Hepatocyte (in vitro differentiated cells): Measurements from ENCODE around the gene OLIG1. TPM values are rescaled to one million over a fixed set of nuclear protein-coding genes. Genes with fewer than 3 reads are reported as not detected.

ENCODE experiments used
- DNase-seq: peaks from one replicate; pipeline ENCODE4 v3.0.0-alpha.2; 2016; ENCODE audit warnings: low spot score
- H2AFZ ChIP-seq: fragments of 200-600 bp; sonication (generic); 2 replicates; pipeline ENCODE4 v1.6.0; 2016; ENCODE audit warnings: antibody characterized with exemption, mild to moderate bottlenecking
- H3K27ac ChIP-seq: fragments of 200-600 bp; sonication (generic); 2 replicates; pipeline ENCODE4 v1.5.1; 2016; ENCODE audit warnings: mild to moderate bottlenecking
- H3K27me3 ChIP-seq: fragments of 200-600 bp; sonication (generic); 2 replicates; pipeline ENCODE4 v1.6.1; 2016
- H3K36me3 ChIP-seq: fragments of 200-600 bp; sonication (generic); replicated peaks from 2 replicates; pipeline ENCODE4 v1.5.1; 2016; ENCODE audit warnings: low read depth; ENCODE audit not compliant: insufficient read depth
- H3K4me1 ChIP-seq: fragments of 200-600 bp; sonication (generic); 2 replicates; pipeline ENCODE4 v1.5.1; 2016; ENCODE audit warnings: mild to moderate bottlenecking, moderate library complexity; ENCODE audit not compliant: insufficient read depth
- H3K4me2 ChIP-seq: fragments of 200-600 bp; sonication (generic); 2 replicates; pipeline ENCODE4 v1.6.0; 2016
- H3K4me3 ChIP-seq: fragments of 200-600 bp; sonication (generic); 2 replicates; pipeline ENCODE4 v1.5.1; 2016; ENCODE audit warnings: mild to moderate bottlenecking
- H3K79me2 ChIP-seq: fragments of 200-600 bp; sonication (generic); 2 replicates; pipeline ENCODE4 v1.6.0; 2017; ENCODE audit warnings: mild to moderate bottlenecking
- H3K9me2 ChIP-seq: fragments of 200-600 bp; sonication (generic); replicated peaks from 2 replicates; pipeline ENCODE4 v1.6.0; 2017; ENCODE audit warnings: mild to moderate bottlenecking; ENCODE audit not compliant: insufficient read depth
- H3K9me3 ChIP-seq: fragments of 200-600 bp; sonication (generic); 2 replicates; pipeline ENCODE4 v1.5.1; 2016; ENCODE audit warnings: low read depth, mild to moderate bottlenecking
- H4K20me1 ChIP-seq: fragments of 200-600 bp; sonication (generic); 2 replicates; pipeline ENCODE4 v1.6.0; 2016; ENCODE audit warnings: mild to moderate bottlenecking; ENCODE audit not compliant: insufficient read depth, poor library complexity, severe bottlenecking
- EZH2 ChIP-seq: fragments of 200-600 bp; sonication (generic); IDR thresholded peaks from 2 replicates; pipeline ENCODE4 v1.6.1; 2016; ENCODE audit warnings: antibody characterized with exemption, mild to moderate bottlenecking, borderline replicate concordance
- EZH2phosphoT487 ChIP-seq: fragments of 200-600 bp; sonication (generic); IDR thresholded peaks from one replicate; pipeline ENCODE4 v1.6.1; 2018; ENCODE audit warnings: antibody characterized with exemption, mild to moderate bottlenecking, low read depth, moderate library complexity; ENCODE audit not compliant: unreplicated experiment, severe bottlenecking
- WGBS: methylation state at CpG from one replicate; pipeline ENCODE4 v1.1.6; 2016; ENCODE audit warnings: low lambda C conversion rate; ENCODE audit errors: missing lambda C conversion rate; 5-methylcytosine and 5-hydroxymethylcytosine counted together
- polyA plus RNA-seq: library from polyadenylated mRNA; unstranded; fragments of >200 nt; fragmentation: Nextera tagmentation; extraction: Ambion mirVana; gene quantifications from 2 replicates; pipeline ENCODE4 v1.2.1, GENCODE V29; 2016
- total RNA-seq: library from RNA; depleted of rRNA; stranded (reverse); fragments of >200 nt; gene quantifications from 2 replicates; pipeline ENCODE4 v1.2.3, GENCODE V29; 2014
- TF ChIP-seq, protein P1 (sequence below): fragments of 200-600 bp; sonication (generic); IDR thresholded peaks from 2 replicates; pipeline ENCODE4 v1.5.1; 2016; ENCODE audit warnings: antibody characterized with exemption, mild to moderate bottlenecking; ENCODE audit not compliant: poor library complexity

OLIG1 gene
- total and polyA plus RNA-seq, 2 experiments from 2014 or later = not detected

DNA sequence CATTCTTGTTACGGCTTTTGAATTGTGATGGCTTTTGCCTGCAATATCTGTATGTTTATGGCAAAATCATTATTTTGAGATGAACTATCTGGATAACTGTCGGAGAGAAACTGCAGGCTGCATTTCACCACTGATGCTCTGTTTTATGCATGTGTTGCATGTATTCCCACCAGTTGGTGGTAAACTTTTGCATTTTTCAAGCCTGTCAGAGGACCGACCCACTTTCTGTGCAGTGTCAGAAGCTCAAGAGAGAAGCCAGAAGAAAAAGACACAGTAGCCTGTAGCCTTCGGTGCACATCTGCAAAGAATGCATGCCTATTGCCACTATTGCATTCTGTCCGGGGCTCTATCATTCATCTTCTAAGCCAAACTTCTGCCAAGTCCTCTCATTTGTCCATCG lies 41.6 kb downstream of the OLIG1 start:
- DNase-seq = no peak
- Histone ChIP-seq H3K27ac (no peak overlapping the region), H3K36me3 (no peaks in the 10 kb centered on the region), H3K4me3 (no peak overlapping the region), H3K4me2 (no peak overlapping the region), H3K4me1 (peaks cover 5% of the 10 kb centered on the region), H3K27me3 (peaks cover 75% of the 10 kb centered on the region), H2AFZ (no peak overlapping the region), H3K9me2 (no peaks in the 10 kb centered on the region), H4K20me1 (no peaks in the 10 kb centered on the region), H3K79me2 (no peaks in the 10 kb centered on the region), H3K9me3 (no peaks in the 10 kb centered on the region)
- WGBS = 81% methylated on average over 6 of the region's 6 CpGs
- TF ChIP-seq, protein P1, sequence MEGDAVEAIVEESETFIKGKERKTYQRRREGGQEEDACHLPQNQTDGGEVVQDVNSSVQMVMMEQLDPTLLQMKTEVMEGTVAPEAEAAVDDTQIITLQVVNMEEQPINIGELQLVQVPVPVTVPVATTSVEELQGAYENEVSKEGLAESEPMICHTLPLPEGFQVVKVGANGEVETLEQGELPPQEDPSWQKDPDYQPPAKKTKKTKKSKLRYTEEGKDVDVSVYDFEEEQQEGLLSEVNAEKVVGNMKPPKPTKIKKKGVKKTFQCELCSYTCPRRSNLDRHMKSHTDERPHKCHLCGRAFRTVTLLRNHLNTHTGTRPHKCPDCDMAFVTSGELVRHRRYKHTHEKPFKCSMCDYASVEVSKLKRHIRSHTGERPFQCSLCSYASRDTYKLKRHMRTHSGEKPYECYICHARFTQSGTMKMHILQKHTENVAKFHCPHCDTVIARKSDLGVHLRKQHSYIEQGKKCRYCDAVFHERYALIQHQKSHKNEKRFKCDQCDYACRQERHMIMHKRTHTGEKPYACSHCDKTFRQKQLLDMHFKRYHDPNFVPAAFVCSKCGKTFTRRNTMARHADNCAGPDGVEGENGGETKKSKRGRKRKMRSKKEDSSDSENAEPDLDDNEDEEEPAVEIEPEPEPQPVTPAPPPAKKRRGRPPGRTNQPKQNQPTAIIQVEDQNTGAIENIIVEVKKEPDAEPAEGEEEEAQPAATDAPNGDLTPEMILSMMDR = no peak
- no peak for TF ChIP-seq EZH2
- TF ChIP-seq EZH2phosphoT487 = no peak

DNA sequence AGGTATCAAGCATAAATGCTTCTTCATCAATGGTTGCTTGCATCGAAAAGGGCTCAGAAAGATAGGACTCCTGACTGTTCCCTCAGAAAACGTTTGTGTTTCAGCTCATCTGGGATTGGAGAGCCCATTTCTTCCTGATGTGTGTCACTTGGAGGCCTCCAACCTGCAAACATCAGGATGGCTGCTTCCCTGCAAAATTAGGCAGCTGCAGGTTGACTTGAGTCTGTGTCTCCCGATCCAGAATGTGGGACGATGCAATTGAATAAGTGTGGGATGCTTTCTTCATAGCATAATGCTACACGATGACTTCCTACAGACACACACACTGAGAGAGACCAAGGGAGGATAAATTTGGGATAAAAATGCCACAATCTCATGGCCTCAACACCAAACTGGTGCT lies 42.2 kb downstream of the OLIG1 start:
- no peaks in the 10 kb centered on the region for H4K20me1 ChIP-seq
- H3K79me2 ChIP-seq = no peaks in the 10 kb centered on the region
- WGBS = 74% methylated on average over 5 of the region's 5 CpGs
- H3K4me2 ChIP-seq = no peak overlapping the region
- no peak overlapping the region for H2AFZ ChIP-seq
- H3K4me3 ChIP-seq = no peak overlapping the region
- H3K9me3 ChIP-seq = no peaks in the 10 kb centered on the region
- H3K4me1 ChIP-seq = peaks cover 5% of the 10 kb centered on the region
- TF ChIP-seq EZH2phosphoT487 = no peak
- no peak for TF ChIP-seq EZH2
- TF ChIP-seq, protein P1 = no peak
- H3K9me2 ChIP-seq = no peaks in the 10 kb centered on the region
- peaks cover 75% of the 10 kb centered on the region for H3K27me3 ChIP-seq
- no peak overlapping the region for H3K27ac ChIP-seq
- H3K36me3 ChIP-seq = no peaks in the 10 kb centered on the region
- DNase-seq = no peak

DNA sequence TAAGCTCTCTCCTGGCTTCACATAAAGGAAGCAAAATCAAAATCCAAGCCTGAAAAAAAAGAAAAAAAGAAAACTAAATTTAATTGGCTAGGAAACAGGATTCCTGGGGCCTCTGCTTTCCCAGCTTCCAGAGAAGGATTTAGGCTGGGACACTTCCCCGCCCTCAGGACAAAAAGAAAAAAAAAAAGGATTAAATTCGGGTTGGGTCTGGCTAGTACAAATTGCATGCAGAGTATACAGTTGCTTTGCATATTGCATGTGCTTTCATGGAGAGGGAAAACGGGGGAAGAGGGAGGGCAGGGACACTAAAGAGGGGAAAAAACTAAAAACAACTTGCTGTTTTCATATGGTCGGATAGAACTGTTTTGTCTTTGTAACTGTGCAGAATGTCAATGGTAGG lies 42.7 kb downstream of the OLIG1 start:
- no peak overlapping the region for H3K4me2 ChIP-seq
- H3K9me2 ChIP-seq = no peaks in the 10 kb centered on the region
- H3K27ac ChIP-seq = no peak overlapping the region
- no peaks in the 10 kb centered on the region for H3K36me3 ChIP-seq
- DNase-seq = no peak
- H3K79me2 ChIP-seq = no peaks in the 10 kb centered on the region
- TF ChIP-seq EZH2phosphoT487 = no peak
- TF ChIP-seq EZH2 = no peak
- TF ChIP-seq, protein P1 = no peak
- no peak overlapping the region for H3K4me3 ChIP-seq
- no peaks in the 10 kb centered on the region for H4K20me1 ChIP-seq
- WGBS = 56% methylated on average over 4 of the region's 4 CpGs
- H2AFZ ChIP-seq = no peak overlapping the region
- H3K27me3 ChIP-seq = peaks cover 74% of the 10 kb centered on the region
- peaks cover 5% of the 10 kb centered on the region for H3K4me1 ChIP-seq
- no peaks in the 10 kb centered on the region for H3K9me3 ChIP-seq

DNA sequence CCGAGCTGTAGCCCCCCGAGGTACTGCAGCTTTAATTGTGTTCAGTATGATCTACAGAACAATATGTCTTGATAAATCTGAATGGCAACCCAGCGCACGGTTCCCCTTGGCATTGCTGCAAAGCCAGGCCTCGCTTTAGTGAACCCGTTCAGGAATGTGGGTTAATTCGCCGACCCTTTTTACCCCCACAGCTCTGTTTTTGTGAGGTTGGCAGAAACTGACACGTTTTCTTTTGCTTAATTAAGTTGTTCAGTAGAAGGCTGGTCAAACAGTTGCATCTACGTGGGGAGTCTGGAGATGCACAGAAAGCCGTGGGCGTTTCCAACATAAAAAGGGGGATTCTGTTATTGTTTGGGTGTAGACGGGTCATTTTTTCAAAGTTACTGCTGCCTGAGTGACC lies 43.2 kb downstream of the OLIG1 start:
- Histone ChIP-seq H3K4me3 (no peak overlapping the region), H2AFZ (no peak overlapping the region), H3K9me3 (no peaks in the 10 kb centered on the region), H3K79me2 (no peaks in the 10 kb centered on the region), H3K9me2 (no peaks in the 10 kb centered on the region), H3K36me3 (no peaks in the 10 kb centered on the region), H3K4me1 (peaks cover 5% of the 10 kb centered on the region), H3K4me2 (no peak overlapping the region), H4K20me1 (no peaks in the 10 kb centered on the region), H3K27ac (no peak overlapping the region), H3K27me3 (peaks cover 69% of the 10 kb centered on the region)
- 74% methylated on average over 13 of the region's 13 CpGs for WGBS
- no peak for DNase-seq
- TF ChIP-seq, protein P1 = no peak
